Stimulated activated naive B cell treated with anti-CD40 and anti-IgM and Interleukin-4, amounts not matched to agents 10 μg/mL and 1 μg/mL and 100 μg/mL, for 72 hours (primary cell): Measurements from ENCODE around the gene TVP23A.

Source experiments
- ATAC-seq, 2 donors: fragments of 150-1000 bp; cut with Tn5 transposase; replicated peaks; 2 replicates each; pipeline ENCODE4 v1.10.0; 2021; ENCODE audit warnings: moderate library complexity in 1 of 2
- DNase-seq: peaks from one replicate; pipeline ENCODE4 v3.0.0; 2021
- H3K27ac Mint-ChIP-seq: one replicate; pipeline ENCODE4 v1.8.0; 2022; ENCODE audit warnings: mild to moderate bottlenecking, mixed read lengths
- H3K27me3 Mint-ChIP-seq, 2 donors: one replicate each; pipeline ENCODE4 v1.8.0; 2022; ENCODE audit warnings: mixed read lengths in 2 of 2
- H3K36me3 Mint-ChIP-seq, 2 donors: one replicate each; pipeline ENCODE4 v1.8.0; 2022; ENCODE audit warnings: mixed read lengths in 2 of 2, mild to moderate bottlenecking in 1 of 2
- H3K4me1 Mint-ChIP-seq, 2 donors: one replicate each; pipeline ENCODE4 v1.8.0; 2022; ENCODE audit warnings: mixed read lengths in 2 of 2, mild to moderate bottlenecking in 1 of 2
- H3K4me3 Mint-ChIP-seq, 2 donors: one replicate each; pipeline ENCODE4 v1.8.0; 2022; ENCODE audit warnings: mild to moderate bottlenecking in 2 of 2, mixed read lengths in 2 of 2, moderate library complexity in 1 of 2
- H3K9me3 Mint-ChIP-seq, 2 donors: one replicate each; pipeline ENCODE4 v1.8.0; 2022; ENCODE audit warnings: mixed read lengths in 2 of 2, mild to moderate bottlenecking in 1 of 2

The TVP23A gene

DNA sequence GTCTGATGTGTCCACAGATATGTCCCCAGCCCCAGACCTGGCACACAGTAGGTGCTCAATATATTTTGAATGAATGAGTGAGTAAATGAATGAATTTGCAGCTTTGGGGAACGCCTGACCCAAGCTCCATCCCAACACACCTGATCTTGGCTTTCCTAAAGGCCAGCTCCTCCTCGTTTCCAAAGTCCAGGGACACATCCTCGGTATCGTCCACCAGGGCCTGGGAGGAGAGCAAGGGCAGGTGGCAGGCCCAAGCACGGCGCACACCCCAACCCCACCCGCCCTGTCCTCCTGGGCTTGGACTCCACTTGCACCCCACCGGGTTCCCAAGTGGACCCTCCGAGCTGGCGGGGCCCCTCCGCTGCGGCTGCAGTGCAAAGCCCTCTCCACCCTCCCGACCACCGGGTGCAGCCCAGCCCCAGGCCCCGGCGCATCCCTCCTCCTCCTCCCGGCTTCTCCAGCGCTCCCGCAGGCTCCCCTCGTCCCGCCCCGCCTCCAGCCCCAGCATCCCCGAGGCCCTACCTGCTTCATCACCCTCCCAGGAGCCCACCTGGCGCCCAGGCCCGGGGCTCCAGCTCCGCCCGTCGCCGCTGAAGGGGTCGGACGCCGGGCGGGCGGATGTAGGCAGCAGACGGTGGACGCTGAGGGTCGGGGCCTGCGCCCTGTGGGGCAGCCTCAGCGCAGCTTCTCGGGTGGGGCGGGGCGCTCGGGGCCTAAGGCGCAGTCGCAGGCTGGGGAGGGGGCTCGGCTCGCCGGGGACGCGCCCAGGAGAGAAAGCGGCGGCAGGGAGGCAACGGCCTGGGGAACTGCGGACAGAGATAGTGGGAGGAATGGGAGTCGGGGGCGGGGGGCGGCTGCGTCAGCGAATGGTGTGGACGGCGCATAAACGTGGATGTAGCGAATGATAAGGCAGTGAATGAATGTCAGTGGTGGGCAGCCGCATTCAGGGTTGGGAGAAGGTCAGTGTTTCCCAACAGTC lies at the start of gene TVP23A:
Gene TVP23A, minus strand, starts transcription at position 832 of the 979 bp plus-strand sequence. Its CDS starts 301 bp downstream, at position 531.
- no peaks in the 10 kb centered on the region for H3K36me3 Mint-ChIP-seq
- H3K27me3 Mint-ChIP-seq = peaks cover 6 to 7% of the 10 kb centered on the region in 2 donors
- peak within 1 kb of the TSS; percentile 3 to 43 for H3K4me3 Mint-ChIP-seq
- no peak for ATAC-seq
- peak within 1 kb of the TSS; percentile 25 for H3K27ac Mint-ChIP-seq
- H3K4me1 Mint-ChIP-seq = peaks cover 37 to 57% of the 10 kb centered on the region in 2 donors
- no peaks in the 10 kb centered on the region for H3K9me3 Mint-ChIP-seq
- no peak for DNase-seq

- no peak for ATAC-seq
- no peaks in the 10 kb centered on the region for H3K36me3 Mint-ChIP-seq
- peak overlapping the region; percentile 96 for H3K27ac Mint-ChIP-seq
- H3K4me1 Mint-ChIP-seq = peaks cover 67 to 74% of the 10 kb centered on the region in 2 donors
- H3K9me3 Mint-ChIP-seq = no peaks in the 10 kb centered on the region
- H3K4me3 Mint-ChIP-seq = peak overlapping the region; percentile 71 to 79
- DNase-seq = no peak
- no peaks in the 10 kb centered on the region for H3K27me3 Mint-ChIP-seq
These were observed 49.6 kb upstream of the TVP23A start for GRCh38 chr16:10868104-10868595.

- H3K4me3 Mint-ChIP-seq = peak overlapping the region; percentile 43 to 68
- H3K9me3 Mint-ChIP-seq = no peaks in the 10 kb centered on the region
- DNase-seq = no peak
- peak overlapping the region; percentile 59 for H3K27ac Mint-ChIP-seq
- H3K27me3 Mint-ChIP-seq = no peaks in the 10 kb centered on the region
- H3K36me3 Mint-ChIP-seq = no peaks in the 10 kb centered on the region
- ATAC-seq = no peak
- peaks cover 66 to 72% of the 10 kb centered on the region in 2 donors for H3K4me1 Mint-ChIP-seq
These were observed 48.6 kb upstream of the TVP23A start for GRCh38 chr16:10867199-10867598.

DNA sequence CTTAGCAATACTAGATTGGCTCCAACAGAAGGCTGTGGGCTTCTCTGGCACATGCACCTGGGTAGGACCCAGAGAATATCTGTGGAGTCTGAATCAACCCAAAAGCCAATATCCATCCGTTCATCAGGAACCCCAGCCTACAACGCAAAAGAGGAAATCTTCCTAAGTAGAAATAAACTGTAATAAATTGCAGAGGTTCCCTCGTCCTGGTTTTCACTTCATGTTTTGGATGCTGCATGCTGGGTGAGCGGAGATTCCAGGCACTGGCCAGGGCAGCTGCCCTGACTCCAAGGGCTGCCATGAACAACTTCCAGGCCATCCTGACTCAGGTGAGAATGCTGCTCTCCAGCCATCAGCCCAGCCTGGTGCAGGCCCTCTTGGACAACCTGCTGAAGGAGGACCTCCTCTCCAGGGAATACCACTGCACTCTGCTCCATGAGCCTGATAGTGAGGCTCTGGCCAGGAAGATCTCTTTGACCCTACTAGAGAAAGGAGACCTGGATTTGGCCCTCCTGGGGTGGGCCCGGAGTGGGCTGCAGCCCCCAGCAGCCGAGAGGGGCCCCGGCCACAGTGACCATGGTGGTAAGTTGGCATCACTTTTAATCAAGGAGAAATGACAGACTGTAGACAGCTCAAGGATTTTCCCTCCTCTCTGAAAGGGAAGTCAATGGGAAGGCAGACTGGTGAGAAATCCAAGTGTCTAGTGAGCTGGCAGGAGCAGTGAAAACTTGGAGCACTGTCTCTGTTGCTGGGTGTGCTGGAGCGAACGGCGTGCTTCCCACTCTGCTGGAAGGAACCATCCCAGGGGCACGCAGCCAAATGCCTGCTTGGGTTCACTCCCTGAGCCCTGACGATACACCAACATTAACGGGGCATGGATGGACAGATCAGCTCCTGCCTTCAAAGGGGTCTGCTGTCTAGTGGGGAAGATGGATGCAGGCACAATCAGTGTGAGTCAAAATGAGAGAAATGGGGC lies 47.7 kb upstream of the TVP23A start:
- H3K36me3 Mint-ChIP-seq = no peaks in the 10 kb centered on the region
- H3K4me3 Mint-ChIP-seq = peak overlapping the region in 1 of 2 donors; percentile 68
- no peaks in the 10 kb centered on the region for H3K9me3 Mint-ChIP-seq
- no peaks in the 10 kb centered on the region for H3K27me3 Mint-ChIP-seq
- ATAC-seq = no peak
- H3K4me1 Mint-ChIP-seq = peaks cover 62 to 72% of the 10 kb centered on the region in 2 donors
- no peak overlapping the region for H3K27ac Mint-ChIP-seq
- no peak for DNase-seq

- Mint-ChIP-seq H3K4me3 (no peak overlapping the region), H3K27ac (no peak overlapping the region), H3K9me3 (peaks cover 10 to 11% of the 10 kb centered on the region in 2 donors), H3K27me3 (no peaks in the 10 kb centered on the region), H3K4me1 (peaks cover 42 to 54% of the 10 kb centered on the region in 2 donors), H3K36me3 (peaks cover 12 to 17% of the 10 kb centered on the region in 2 donors)
- no peak for DNase-seq
- peak; percentile 51 to 72 for ATAC-seq
These were observed 43.8 kb upstream of the TVP23A start for GRCh38 chr16:10862438-10862837.

- no peak for ATAC-seq
- H3K27ac Mint-ChIP-seq = peak overlapping the region; percentile 37
- peaks cover 12 to 17% of the 10 kb centered on the region in 2 donors for H3K36me3 Mint-ChIP-seq
- DNase-seq = no peak
- peaks cover 22 to 57% of the 10 kb centered on the region in 2 donors for H3K4me1 Mint-ChIP-seq
- no peak overlapping the region for H3K4me3 Mint-ChIP-seq
- H3K27me3 Mint-ChIP-seq = no peaks in the 10 kb centered on the region
- peaks cover 10 to 11% of the 10 kb centered on the region in 2 donors for H3K9me3 Mint-ChIP-seq
These were observed 41.1 kb upstream of the TVP23A start for GRCh38 chr16:10859658-10860057.

- ATAC-seq (no peak), DNase-seq (no peak)
- Mint-ChIP-seq H3K27ac (no peak overlapping the region), H3K4me3 (no peak overlapping the region), H3K27me3 (no peaks in the 10 kb centered on the region), H3K4me1 (peaks cover 24 to 60% of the 10 kb centered on the region in 2 donors), H3K36me3 (peaks cover 12 to 17% of the 10 kb centered on the region in 2 donors), H3K9me3 (peaks cover 10 to 11% of the 10 kb centered on the region in 2 donors)
These were observed 40.4 kb upstream of the TVP23A start for GRCh38 chr16:10859020-10859419.

- ATAC-seq (no peak), DNase-seq (no peak)
- Mint-ChIP-seq H3K27me3 (no peaks in the 10 kb centered on the region), H3K4me1 (peaks cover 24 to 61% of the 10 kb centered on the region in 2 donors), H3K36me3 (peaks cover 12 to 17% of the 10 kb centered on the region in 2 donors), H3K4me3 (no peak overlapping the region), H3K27ac (peak overlapping the region; percentile 83), H3K9me3 (peaks cover 10 to 11% of the 10 kb centered on the region in 2 donors)
These were observed 39.6 kb upstream of the TVP23A start for GRCh38 chr16:10858203-10858602.

- H3K36me3 Mint-ChIP-seq = peaks cover 12 to 22% of the 10 kb centered on the region in 2 donors
- peaks cover 28 to 57% of the 10 kb centered on the region in 2 donors for H3K4me1 Mint-ChIP-seq
- H3K27me3 Mint-ChIP-seq = no peaks in the 10 kb centered on the region
- no peak overlapping the region for H3K4me3 Mint-ChIP-seq
- peak overlapping the region; percentile 14 for H3K27ac Mint-ChIP-seq
- H3K9me3 Mint-ChIP-seq = peaks cover 13 to 15% of the 10 kb centered on the region in 2 donors
- ATAC-seq (no peak), DNase-seq (no peak)
These were observed 37.4 kb upstream of the TVP23A start for GRCh38 chr16:10856042-10856441.

DNA sequence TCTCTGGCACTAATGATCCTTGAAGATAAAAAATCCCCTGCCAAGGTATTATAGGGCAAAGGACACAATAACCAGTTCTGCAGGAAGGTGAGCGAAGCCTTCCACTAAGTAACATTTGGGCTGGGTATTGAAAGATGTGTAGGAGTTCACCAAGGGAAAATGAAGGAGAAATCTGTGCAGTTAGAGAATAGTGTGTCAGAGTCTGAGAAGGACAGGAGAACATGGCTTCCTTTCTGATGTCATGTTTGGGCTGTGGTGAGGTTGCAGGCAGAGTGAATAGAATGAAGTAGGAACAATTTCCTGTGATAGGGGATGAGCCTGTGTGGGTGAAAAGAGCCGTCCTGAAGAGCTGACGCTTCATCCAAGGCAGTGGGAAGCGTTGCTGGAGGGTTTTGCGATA lies 34.4 kb upstream of the TVP23A start:
- H3K4me3 Mint-ChIP-seq = no peak overlapping the region
- H3K36me3 Mint-ChIP-seq = peaks cover 0 to 7% of the 10 kb centered on the region in 2 donors
- no peak for ATAC-seq
- H3K27ac Mint-ChIP-seq = peak overlapping the region; percentile 27
- H3K4me1 Mint-ChIP-seq = peaks cover 22 to 57% of the 10 kb centered on the region in 2 donors
- DNase-seq = no peak
- H3K9me3 Mint-ChIP-seq = peaks cover 3 to 4% of the 10 kb centered on the region in 2 donors
- no peaks in the 10 kb centered on the region for H3K27me3 Mint-ChIP-seq

DNA sequence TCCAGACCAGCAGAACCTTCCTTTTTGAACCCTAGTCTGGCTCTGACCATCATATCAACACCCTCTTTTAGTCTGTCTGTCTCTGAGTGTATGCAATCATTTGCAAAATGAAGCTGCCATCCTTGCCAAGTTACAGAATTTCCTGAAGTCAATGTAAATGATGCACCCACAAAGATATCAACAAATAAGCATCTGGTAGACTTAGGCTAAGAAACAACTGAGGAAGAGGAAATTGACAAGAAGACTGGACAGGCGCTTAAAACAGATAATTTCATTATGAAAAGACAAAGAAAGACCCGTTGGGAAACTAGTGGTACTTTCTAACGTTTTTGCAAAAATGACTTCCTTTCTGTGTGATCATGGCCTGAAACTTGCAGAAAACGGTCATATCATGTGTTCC lies 33.7 kb upstream of the TVP23A start:
- Mint-ChIP-seq H3K27me3 (no peaks in the 10 kb centered on the region), H3K9me3 (peaks cover 3 to 4% of the 10 kb centered on the region in 2 donors), H3K27ac (no peak overlapping the region), H3K4me3 (peak overlapping the region in 1 of 2 donors; percentile 20), H3K36me3 (peaks cover 0 to 7% of the 10 kb centered on the region in 2 donors), H3K4me1 (peaks cover 26 to 62% of the 10 kb centered on the region in 2 donors)
- ATAC-seq (no peak), DNase-seq (no peak)

- ATAC-seq (no peak), DNase-seq (no peak)
- peaks cover 34 to 64% of the 10 kb centered on the region in 2 donors for H3K4me1 Mint-ChIP-seq
- H3K27me3 Mint-ChIP-seq = no peaks in the 10 kb centered on the region
- H3K9me3 Mint-ChIP-seq = peaks cover 3 to 4% of the 10 kb centered on the region in 2 donors
- peak overlapping the region; percentile 69 for H3K27ac Mint-ChIP-seq
- H3K36me3 Mint-ChIP-seq = peaks cover 0 to 7% of the 10 kb centered on the region in 2 donors
- H3K4me3 Mint-ChIP-seq = no peak overlapping the region
These were observed 32.9 kb upstream of the TVP23A start for GRCh38 chr16:10851512-10851911.

GRCh38 chr16:10850478-10850850 lies 31.9 kb upstream of the TVP23A start:
- DNase-seq (no peak), ATAC-seq (no peak)
- Mint-ChIP-seq H3K9me3 (peaks cover 3 to 4% of the 10 kb centered on the region in 2 donors), H3K4me1 (peaks cover 34 to 61% of the 10 kb centered on the region in 2 donors), H3K4me3 (no peak overlapping the region), H3K27ac (no peak overlapping the region), H3K27me3 (no peaks in the 10 kb centered on the region), H3K36me3 (peaks cover 0 to 7% of the 10 kb centered on the region in 2 donors)
